GM06990 (cell line): ENCODE measurements around the gene GALM.
"Not testable (repeated sequence)": the region's sequence is repeated elsewhere in the genome, so short reads cannot be mapped to it uniquely, and the experiment has no call there.

Experiments
- DNase-seq: peaks from one replicate; pipeline ENCODE4 v3.0.0-alpha.2; 2011; ENCODE audit not compliant: insufficient read length; ENCODE audit errors: extremely low read depth
- H3K27me3 ChIP-seq: replicated peaks from 2 replicates; pipeline ENCODE4 v1.6.0; 2011; ENCODE audit warnings: low read length; ENCODE audit not compliant: control insufficient read depth, insufficient read depth
- H3K36me3 ChIP-seq: 2 replicates; pipeline ENCODE4 v1.5.1; 2011; ENCODE audit warnings: low read length; ENCODE audit not compliant: control insufficient read depth, insufficient read depth
- H3K4me3 ChIP-seq: replicated peaks from 2 replicates; pipeline ENCODE4 v1.5.1; 2011; ENCODE audit warnings: low read depth, mild to moderate bottlenecking, control low read depth, low read length
- TF ChIP-seq, protein P1 (sequence below): IDR thresholded peaks from 2 replicates; pipeline ENCODE4 v1.5.1; 2011; ENCODE audit warnings: low read length, control low read depth, mild to moderate bottlenecking, inconsistent platforms; ENCODE audit not compliant: insufficient read depth, poor library complexity, severe bottlenecking

GALM gene

DNA sequence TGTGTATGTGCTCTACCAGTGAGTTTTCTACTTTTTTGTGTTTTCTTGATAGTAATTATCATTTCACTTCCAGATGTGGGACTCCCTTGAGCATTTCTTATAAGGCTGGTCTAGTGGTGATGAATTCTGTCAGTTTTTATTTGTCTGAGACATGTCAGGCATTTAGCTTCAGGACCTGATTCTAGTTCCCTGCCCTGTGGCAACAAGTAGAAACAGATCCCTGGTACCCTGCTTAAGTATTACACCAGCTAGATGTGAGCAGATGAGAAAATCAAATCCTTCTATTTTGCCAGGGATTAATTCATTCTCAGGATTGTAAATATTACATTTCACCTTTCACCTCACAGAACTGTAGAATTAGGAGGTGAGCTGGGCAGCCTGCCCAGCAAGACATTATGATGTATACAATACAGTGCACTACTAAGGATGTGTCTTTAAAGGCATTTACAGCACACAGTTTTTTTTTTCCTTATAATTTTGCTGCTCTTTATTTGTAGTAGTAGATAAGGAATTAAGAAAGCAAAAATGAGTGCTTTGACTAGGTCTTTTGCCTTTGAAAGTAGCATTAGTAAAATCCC lies 35.1 kb downstream of the GALM start:
- DNase-seq, result no peak
- Histone ChIP-seq H3K4me3 (no peak overlapping the region), H3K27me3 (no peaks in the 10 kb centered on the region), H3K36me3 (no peaks in the 10 kb centered on the region)
- TF ChIP-seq, protein P1, sequence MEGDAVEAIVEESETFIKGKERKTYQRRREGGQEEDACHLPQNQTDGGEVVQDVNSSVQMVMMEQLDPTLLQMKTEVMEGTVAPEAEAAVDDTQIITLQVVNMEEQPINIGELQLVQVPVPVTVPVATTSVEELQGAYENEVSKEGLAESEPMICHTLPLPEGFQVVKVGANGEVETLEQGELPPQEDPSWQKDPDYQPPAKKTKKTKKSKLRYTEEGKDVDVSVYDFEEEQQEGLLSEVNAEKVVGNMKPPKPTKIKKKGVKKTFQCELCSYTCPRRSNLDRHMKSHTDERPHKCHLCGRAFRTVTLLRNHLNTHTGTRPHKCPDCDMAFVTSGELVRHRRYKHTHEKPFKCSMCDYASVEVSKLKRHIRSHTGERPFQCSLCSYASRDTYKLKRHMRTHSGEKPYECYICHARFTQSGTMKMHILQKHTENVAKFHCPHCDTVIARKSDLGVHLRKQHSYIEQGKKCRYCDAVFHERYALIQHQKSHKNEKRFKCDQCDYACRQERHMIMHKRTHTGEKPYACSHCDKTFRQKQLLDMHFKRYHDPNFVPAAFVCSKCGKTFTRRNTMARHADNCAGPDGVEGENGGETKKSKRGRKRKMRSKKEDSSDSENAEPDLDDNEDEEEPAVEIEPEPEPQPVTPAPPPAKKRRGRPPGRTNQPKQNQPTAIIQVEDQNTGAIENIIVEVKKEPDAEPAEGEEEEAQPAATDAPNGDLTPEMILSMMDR, result no peak

DNA sequence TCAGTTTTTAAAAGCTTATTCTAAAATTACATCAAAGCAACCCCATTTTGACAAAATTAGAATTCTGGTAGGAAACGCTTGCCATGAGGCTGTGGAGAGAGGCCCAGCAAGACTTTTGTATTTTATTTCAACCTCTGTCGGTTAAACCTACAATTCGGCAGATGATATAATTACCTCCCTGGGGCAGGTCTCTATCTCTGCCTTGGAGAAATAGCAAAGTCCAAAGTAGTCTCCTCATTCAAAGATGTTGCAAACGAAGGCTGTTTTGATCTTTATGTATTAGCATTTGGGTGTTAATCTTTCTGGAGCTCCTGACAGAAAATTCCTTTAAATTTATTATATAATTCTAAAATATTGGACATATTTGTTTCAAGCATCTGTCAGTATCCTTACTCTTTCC lies 35.6 kb downstream of the GALM start:
- TF ChIP-seq, protein P1, result no peak
- Histone ChIP-seq H3K4me3 (no peak overlapping the region), H3K27me3 (no peaks in the 10 kb centered on the region), H3K36me3 (no peaks in the 10 kb centered on the region)
- DNase-seq, result no peak

DNA sequence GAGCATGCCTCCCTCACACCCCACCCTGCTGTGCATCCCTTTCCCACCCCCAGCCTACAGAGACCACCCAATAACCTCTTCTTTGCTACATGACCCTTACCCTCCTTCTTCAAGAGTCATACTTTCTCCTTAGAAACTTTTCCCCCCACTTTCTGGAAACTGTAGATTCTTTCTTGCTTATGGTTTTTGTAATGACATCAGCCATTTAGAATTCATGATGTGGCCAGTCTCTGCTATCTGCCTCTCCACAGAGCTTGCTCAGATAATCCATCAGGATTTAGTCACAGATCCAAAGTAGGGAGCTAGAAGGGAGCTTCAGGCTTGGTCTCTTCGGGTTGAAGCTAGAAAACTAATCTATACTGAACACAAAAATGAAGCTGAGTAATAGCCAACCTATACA lies 36.5 kb downstream of the GALM start:
- no peak overlapping the region for H3K4me3 ChIP-seq
- no peaks in the 10 kb centered on the region for H3K36me3 ChIP-seq
- H3K27me3 ChIP-seq, result no peaks in the 10 kb centered on the region
- TF ChIP-seq, protein P1, result no peak
- DNase-seq, result no peak

DNA sequence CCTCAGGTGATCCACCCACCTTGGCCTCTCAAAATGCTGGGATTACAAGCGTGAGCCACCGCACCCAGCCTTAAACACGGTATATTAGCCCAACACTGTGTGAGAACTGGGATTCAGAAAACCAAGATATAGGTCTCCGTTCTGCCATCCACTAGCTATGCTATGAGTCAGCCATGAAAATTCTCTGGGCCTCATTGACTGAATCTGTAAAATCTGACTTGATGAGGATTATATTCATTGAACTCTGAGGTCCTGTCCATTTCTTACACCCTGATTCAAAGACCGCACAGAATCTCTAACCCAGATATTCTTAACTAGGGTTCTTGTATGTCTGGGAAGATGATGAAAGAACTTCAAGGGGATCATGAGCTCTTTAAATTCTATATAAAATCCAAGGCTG lies 37.4 kb downstream of the GALM start:
- not testable (repeated sequence) for DNase-seq, H3K36me3 ChIP-seq, H3K4me3 ChIP-seq, H3K27me3 ChIP-seq

DNA sequence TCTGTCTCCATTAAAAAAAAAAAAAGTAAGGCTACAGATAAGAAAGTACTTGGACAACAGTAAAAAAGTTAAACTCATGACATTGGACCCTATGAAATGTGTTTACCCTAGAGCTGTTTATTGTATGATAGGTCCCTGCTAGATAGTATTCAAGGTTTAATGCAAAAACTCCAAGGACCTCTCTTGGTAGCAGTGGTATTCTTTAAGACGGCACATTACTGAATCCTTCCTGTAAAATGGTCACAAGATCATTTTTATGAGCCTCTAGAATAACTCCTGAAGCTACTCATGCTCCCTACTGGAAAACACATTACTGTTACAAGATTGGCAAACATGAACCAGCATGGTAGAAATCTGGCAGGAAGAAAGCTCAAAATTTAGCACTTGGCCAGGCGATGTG lies 38.8 kb downstream of the GALM start:
- DNase-seq, result no peak
- no peak overlapping the region for H3K4me3 ChIP-seq
- H3K27me3 ChIP-seq, result no peaks in the 10 kb centered on the region
- TF ChIP-seq, protein P1, result no peak
- H3K36me3 ChIP-seq, result no peaks in the 10 kb centered on the region

DNA sequence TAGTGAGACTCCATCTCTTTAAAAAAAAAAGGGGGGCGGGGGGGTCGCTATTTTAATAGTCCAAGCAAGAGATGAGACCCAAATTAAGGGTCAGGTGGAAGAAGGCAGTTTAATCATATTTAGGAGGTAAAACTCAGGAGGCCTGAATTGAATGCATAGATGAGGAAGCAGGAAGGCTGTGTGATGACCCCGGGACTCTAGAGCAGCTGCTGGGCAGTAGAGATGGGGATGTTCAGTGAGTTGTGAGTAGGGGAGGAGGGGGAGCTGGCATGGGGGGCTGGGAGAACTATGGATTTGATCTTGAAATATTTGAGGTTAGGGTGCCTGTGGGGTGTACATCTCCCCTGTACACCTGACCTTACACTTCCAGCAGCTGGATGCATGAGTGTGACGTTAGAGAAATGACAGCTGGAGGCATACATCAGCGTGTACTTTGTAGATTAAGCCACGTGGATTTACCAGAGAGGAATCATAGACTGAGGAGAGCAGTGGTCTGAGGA lies 41.0 kb downstream of the GALM start:
- H3K4me3 ChIP-seq, result no peak overlapping the region
- H3K27me3 ChIP-seq, result no peaks in the 10 kb centered on the region
- H3K36me3 ChIP-seq, result no peaks in the 10 kb centered on the region
- no peak for DNase-seq
- TF ChIP-seq, protein P1, result no peak

DNA sequence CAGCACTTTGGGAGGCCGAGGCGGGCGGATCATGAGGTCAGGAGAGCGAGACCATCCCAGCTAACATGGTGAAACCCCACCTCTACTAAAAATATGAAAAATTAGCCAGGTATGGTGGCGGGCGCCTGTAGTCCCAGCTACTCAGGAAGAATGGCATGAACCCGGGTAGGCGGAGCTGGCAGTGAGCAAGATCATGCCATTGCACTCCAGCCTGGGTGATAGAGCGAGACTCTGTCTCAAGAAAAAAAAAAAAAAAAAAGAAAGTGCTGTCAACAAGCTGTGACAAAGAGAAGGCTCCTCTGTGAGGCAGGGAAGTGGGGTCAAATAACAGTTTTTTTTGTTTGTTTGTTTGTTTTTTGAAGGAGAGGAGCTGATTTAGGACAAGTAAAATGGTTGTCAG lies 42.6 kb downstream of the GALM start:
- H3K4me3 ChIP-seq, H3K36me3 ChIP-seq, H3K27me3 ChIP-seq, DNase-seq: not testable (repeated sequence)
